ENCODE data around the gene ZNF599. TPM values are rescaled to one million over a fixed set of nuclear protein-coding genes. Genes with fewer than 3 reads are reported as not detected.
"Not testable (repeated sequence)": the region's sequence is repeated elsewhere in the genome, so short reads cannot be mapped to it uniquely, and the experiment has no call there.

The ZNF599 gene
- total RNA-seq, 2 donors from 2014 or later: 5.3 to 5.7 TPM

DNA sequence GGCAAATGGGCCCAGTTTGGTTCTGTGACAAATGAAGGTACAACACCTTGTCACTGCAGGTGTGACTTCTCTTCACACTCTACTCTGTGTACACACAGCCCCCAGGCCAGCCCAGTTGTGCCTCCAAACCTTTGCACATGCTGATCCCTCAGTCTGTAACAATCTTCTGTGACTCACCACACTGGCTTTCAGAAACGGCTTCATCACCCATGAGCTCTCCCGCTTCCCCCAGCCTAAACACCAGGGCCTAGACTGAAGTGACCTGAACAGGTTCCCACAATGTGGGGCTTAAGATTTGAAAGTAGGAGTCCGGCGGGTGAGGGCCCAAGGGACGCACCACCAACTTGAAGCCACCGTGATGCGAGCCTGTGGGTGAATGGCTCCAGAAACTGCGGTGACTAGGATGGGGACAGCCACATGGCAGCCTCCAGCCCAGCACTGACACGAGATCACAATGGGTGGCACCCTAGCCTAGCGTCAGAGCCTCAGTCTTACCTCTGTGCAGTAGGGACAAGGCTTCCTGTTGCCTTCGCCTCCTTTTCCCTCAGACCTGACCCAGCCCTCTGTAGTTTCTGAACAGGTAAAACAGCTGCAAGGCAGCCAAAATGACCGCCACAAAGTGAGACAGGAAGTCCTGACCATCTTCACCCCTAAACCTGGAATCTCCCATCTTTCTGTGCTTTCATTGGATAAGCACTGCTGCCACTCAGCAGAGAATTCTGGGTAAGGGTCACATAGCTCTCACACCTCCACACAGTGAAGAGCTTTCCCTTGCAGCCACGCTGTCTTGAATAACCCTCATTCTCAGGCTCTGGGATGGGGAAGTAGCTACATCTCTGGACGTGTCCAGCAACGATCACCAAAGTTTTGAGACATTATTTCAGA lies 34.2 kb upstream of the ZNF599 start:
- no peak overlapping the region for H3K27ac ChIP-seq
- intact Hi-C loops (cut with DNase I): no loop called here
- no peaks in the 10 kb centered on the region for H3K4me1 ChIP-seq
- H3K27me3 ChIP-seq: no peaks in the 10 kb centered on the region
- ATAC-seq: no peak
- H3K4me3 ChIP-seq: no peak overlapping the region
- TF ChIP-seq, protein P1, sequence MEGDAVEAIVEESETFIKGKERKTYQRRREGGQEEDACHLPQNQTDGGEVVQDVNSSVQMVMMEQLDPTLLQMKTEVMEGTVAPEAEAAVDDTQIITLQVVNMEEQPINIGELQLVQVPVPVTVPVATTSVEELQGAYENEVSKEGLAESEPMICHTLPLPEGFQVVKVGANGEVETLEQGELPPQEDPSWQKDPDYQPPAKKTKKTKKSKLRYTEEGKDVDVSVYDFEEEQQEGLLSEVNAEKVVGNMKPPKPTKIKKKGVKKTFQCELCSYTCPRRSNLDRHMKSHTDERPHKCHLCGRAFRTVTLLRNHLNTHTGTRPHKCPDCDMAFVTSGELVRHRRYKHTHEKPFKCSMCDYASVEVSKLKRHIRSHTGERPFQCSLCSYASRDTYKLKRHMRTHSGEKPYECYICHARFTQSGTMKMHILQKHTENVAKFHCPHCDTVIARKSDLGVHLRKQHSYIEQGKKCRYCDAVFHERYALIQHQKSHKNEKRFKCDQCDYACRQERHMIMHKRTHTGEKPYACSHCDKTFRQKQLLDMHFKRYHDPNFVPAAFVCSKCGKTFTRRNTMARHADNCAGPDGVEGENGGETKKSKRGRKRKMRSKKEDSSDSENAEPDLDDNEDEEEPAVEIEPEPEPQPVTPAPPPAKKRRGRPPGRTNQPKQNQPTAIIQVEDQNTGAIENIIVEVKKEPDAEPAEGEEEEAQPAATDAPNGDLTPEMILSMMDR (IDR thresholded peaks at IDR 0.05): no peak
- TF ChIP-seq POLR2A (IDR thresholded peaks at IDR 0.05): no peak
- WGBS, 2 donors: 84 to 88% methylated on average over 14 to 15 of the region's 15 CpGs
- peaks cover 0 to 16% (median 0%) of the 10 kb centered on the region in 3 donors for H3K9me3 ChIP-seq
- no peaks in the 10 kb centered on the region for H3K36me3 ChIP-seq (replicated peaks in 1 of 2; ENCODE audit: insufficient read depth in 1 of 2, low read depth in 2 of 2)
- DNase-seq: no peak

DNA sequence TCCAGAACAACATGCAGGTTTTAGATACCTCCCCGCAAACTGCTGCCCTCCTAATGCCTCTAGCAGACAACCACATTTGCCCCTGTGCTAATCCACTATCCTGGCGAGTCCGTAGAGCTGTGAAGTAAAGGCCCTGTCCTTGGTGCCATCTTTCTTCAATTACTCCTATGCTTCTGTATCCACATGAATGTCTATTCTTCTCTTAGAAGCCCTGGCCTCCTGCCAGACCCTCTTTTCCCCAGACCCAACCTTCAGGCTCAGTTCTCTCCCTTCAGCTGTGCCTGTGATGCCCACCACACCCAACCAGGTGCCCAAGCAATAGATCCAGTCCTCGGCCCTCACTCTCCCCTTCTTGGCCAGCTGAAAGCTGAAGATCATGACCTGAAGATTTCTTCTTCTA lies 31.1 kb upstream of the ZNF599 start:
- no peaks in the 10 kb centered on the region for H3K4me1 ChIP-seq
- no peak overlapping the region for H3K4me3 ChIP-seq
- TF ChIP-seq, protein P1 (IDR thresholded peaks at IDR 0.05): no peak
- TF ChIP-seq POLR2A (IDR thresholded peaks at IDR 0.05): no peak
- 84 to 85% methylated on average over 4 of the region's 4 CpGs for WGBS, 2 donors
- ATAC-seq (no peak), DNase-seq (no peak)
- no peak overlapping the region for H3K27ac ChIP-seq
- H3K27me3 ChIP-seq: no peaks in the 10 kb centered on the region
- H3K36me3 ChIP-seq (replicated peaks in 1 of 2; ENCODE audit: insufficient read depth in 1 of 2, low read depth in 2 of 2): no peaks in the 10 kb centered on the region
- intact Hi-C loops (cut with DNase I): no loop called here
- peaks cover 0 to 7% (median 0%) of the 10 kb centered on the region in 3 donors for H3K9me3 ChIP-seq

DNA sequence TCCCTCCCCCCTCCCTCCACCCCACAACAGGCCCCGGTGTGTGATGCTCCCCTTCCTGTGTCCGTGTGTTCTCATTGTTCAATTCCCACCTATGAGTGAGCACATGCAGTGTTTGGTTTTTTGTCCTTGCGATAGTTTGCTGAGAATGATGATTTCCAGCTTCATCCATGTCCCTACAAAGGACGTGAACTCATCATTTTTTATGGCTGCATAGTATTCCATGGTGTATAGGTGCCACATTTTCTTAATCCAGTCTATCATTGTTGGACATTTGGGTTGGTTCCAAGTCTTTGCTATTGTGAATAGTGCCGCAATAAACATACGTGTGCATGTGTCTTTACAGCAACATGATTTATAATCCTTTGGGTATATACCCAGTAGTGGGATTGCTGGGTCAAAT lies 23.9 kb upstream of the ZNF599 start:
- H3K4me3 ChIP-seq; H3K27me3 ChIP-seq; intact Hi-C loops (cut with DNase I); H3K36me3 ChIP-seq (replicated peaks in 1 of 2; ENCODE audit: insufficient read depth in 1 of 2, low read depth in 2 of 2); DNase-seq; ATAC-seq; H3K27ac ChIP-seq; H3K4me1 ChIP-seq; H3K9me3 ChIP-seq: not testable (repeated sequence)
- WGBS, 2 donors: 77 to 85% methylated on average over 6 of the region's 6 CpGs

DNA sequence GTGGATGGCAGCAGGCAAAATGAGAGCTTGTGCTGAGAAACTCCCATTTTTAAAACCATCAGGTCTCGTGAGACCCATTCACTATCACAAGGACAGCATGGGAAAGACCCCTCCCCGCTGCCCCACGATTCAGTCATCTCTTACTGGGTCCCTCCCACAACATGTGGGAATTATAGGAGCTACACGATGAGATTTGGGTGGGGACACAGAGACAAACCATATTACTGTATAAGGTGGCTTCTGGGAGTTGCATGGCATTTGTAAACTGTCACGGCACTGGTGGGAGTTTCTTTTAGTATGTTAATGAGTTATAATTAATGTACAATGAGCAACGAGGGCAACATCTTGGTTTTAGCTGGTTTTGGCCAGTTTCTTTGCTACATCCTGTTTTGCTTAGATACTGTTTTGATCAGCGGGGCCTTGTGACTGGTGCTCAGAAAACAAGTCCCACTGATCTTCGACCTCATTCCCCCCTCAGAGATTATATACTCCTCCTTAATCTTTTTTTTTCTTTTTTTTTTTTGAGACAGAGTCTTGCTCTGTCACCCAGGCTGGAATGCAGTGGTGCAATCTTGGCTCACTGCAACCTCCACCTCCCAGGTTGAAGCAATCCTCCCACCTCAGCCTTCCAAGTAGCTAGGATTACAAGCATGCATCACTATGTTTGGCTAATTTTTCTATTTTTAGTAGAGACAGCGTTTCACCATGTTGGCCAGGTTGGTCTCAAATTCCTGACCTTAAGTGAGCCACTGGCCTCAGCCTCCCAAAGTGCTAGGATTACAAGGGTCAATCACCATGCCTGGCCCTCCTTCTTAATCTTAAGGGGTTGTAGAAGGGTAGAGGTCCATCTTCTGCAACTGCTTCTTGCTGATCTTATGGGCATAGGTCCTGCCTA lies 21.3 kb upstream of the ZNF599 start:
- no peaks in the 10 kb centered on the region for H3K4me1 ChIP-seq
- H3K9me3 ChIP-seq: no peaks in the 10 kb centered on the region
- WGBS, 2 donors: 63 to 73% methylated on average over 9 of the region's 9 CpGs
- H3K36me3 ChIP-seq (replicated peaks in 1 of 2; ENCODE audit: insufficient read depth in 1 of 2, low read depth in 2 of 2): no peaks in the 10 kb centered on the region
- no peak for ATAC-seq
- no peaks in the 10 kb centered on the region for H3K27me3 ChIP-seq
- TF ChIP-seq, protein P1 (IDR thresholded peaks at IDR 0.05): no peak
- TF ChIP-seq POLR2A (IDR thresholded peaks at IDR 0.05): no peak
- H3K4me3 ChIP-seq: no peak overlapping the region
- intact Hi-C loops (cut with DNase I): no loop called here
- DNase-seq: no peak
- H3K27ac ChIP-seq: no peak overlapping the region

DNA sequence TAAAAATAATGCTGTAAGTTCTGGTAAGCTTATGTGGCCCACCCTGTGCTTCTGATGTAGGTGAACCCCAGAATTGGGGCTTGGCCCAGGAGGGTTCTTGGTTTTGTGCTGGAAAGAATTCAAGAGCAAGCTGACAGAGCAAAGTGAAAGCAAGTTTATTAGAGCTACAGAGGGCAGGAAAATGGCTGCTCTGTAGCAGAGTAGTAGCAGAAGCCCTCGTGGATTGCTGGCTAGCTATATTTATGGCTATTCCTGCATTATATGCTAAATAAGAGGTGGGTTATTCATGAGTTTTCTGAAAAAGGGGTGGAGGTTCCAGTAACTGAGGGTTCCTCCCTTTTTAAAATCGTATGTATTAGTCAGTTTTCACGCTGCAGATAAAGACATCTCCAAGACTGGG lies 20.6 kb upstream of the ZNF599 start:
- no peak for DNase-seq
- TF ChIP-seq, protein P1 (IDR thresholded peaks at IDR 0.05): no peak
- no peak for TF ChIP-seq POLR2A (IDR thresholded peaks at IDR 0.05)
- Histone ChIP-seq H3K27me3 (no peaks in the 10 kb centered on the region), H3K4me1 (no peaks in the 10 kb centered on the region), H3K36me3 (replicated peaks in 1 of 2; ENCODE audit: insufficient read depth in 1 of 2, low read depth in 2 of 2) (no peaks in the 10 kb centered on the region), H3K9me3 (no peaks in the 10 kb centered on the region), H3K27ac (no peak overlapping the region), H3K4me3 (no peak overlapping the region)
- intact Hi-C loops (cut with DNase I): no loop called here
- WGBS, 2 donors: 65 to 70% methylated on average over 3 of the region's 3 CpGs
- ATAC-seq: no peak

All from body of pancreas (tissue), 4 donors.